HG02973 (cell line): ENCODE measurements around the gene THSD7B.
"Not testable (repeated sequence)": the region's sequence is repeated elsewhere in the genome, so short reads cannot be mapped to it uniquely, and the experiment has no call there.

Experiments
- ATAC-seq: cut with Tn5 transposase; IDR thresholded peaks from one replicate; pipeline ENCODE4 v1.9.1; 2021; ENCODE audit warnings: moderate library complexity; ENCODE audit not compliant: unreplicated experiment

Gene THSD7B

GRCh38 chr2:137232076-137232475 is 466.7 kb downstream of the THSD7B start:
- ATAC-seq: no peak

GRCh38 chr2:137233091-137233490 is 467.7 kb downstream of the THSD7B start:
- no peak for ATAC-seq

- ATAC-seq: no peak
Observed at GRCh38 chr2:137237055-137237454, 471.7 kb downstream of the THSD7B start.

- no peak for ATAC-seq
Observed at GRCh38 chr2:137238065-137238464, 472.7 kb downstream of the THSD7B start.

- ATAC-seq: no peak
Observed at GRCh38 chr2:137249463-137250130, 484.3 kb downstream of the THSD7B start.

- ATAC-seq: no peak
Observed at GRCh38 chr2:137250401-137250800, 485.1 kb downstream of the THSD7B start.

GRCh38 chr2:137251045-137251444 is 485.7 kb downstream of the THSD7B start:
- ATAC-seq: no peak

- ATAC-seq: no peak
Observed at GRCh38 chr2:137252934-137253333, 487.6 kb downstream of the THSD7B start.

GRCh38 chr2:137254052-137254451 is 488.7 kb downstream of the THSD7B start:
- ATAC-seq: no peak

- ATAC-seq: no peak
Observed at GRCh38 chr2:137255345-137255744, 490.0 kb downstream of the THSD7B start.

GRCh38 chr2:137255990-137256389 is 490.6 kb downstream of the THSD7B start:
- no peak for ATAC-seq

- ATAC-seq: no peak
Observed at GRCh38 chr2:137261881-137262585, 496.7 kb downstream of the THSD7B start.

GRCh38 chr2:137262594-137262993 is 497.2 kb downstream of the THSD7B start:
- no peak for ATAC-seq

- no peak for ATAC-seq
Observed at GRCh38 chr2:137287913-137288639, 522.7 kb downstream of the THSD7B start.

GRCh38 chr2:137291836-137292570 is 526.7 kb downstream of the THSD7B start:
- ATAC-seq: no peak

GRCh38 chr2:137298377-137298776 is 533.0 kb downstream of the THSD7B start:
- no peak for ATAC-seq

- no peak for ATAC-seq
Observed at GRCh38 chr2:137300987-137301386, 535.6 kb downstream of the THSD7B start.

GRCh38 chr2:137302957-137303356 is 537.6 kb downstream of the THSD7B start:
- no peak for ATAC-seq

- ATAC-seq: no peak
Observed at GRCh38 chr2:137316075-137316474, 550.7 kb downstream of the THSD7B start.

- no peak for ATAC-seq
Observed at GRCh38 chr2:137321566-137321965, 556.2 kb downstream of the THSD7B start.

- ATAC-seq: not testable (repeated sequence)
Observed at GRCh38 chr2:137331562-137331961, 566.2 kb downstream of the THSD7B start.
